RWPE1 (cell line): ENCODE results near the gene ZNF653.

Experiments used
- CTCF ChIA-PET: fragments of 350-600 bp; sonication (Branson Sonifier 250); formaldehyde crosslinking; extraction: SDS; loops from one replicate; lab custom pipeline; 2021; lab: Yijun Ruan, JAX
- POLR2A ChIA-PET: fragments of 400-600 bp; formaldehyde crosslinking; extraction: SDS; loops from one replicate; lab custom pipeline; 2020; ENCODE audit warnings: antibody characterized with exemption; ENCODE audit not compliant: low non-redundant PET; lab: Yijun Ruan, JAX
- DNase-seq: peaks from one replicate; pipeline ENCODE4 v3.0.0; 2012; ENCODE audit warnings: low spot score
- H3K27ac ChIP-seq: fragments of 450-650 bp; 2 replicates; pipeline ENCODE4 v1.5.1; 2017
- CTCF ChIP-seq: fragments of 450-650 bp; conservative IDR thresholded peaks from 2 replicates; pipeline ENCODE4 v1.5.1; 2017; ENCODE audit warnings: low read depth, mild to moderate bottlenecking

The ZNF653 gene

GRCh38 chr19:11549386-11549953 lies 43.8 kb upstream of the ZNF653 start:
- CTCF ChIA-PET = interaction anchor here (0.6 kb wide), 1 partner anchor 88 kb away, joined by 3 read pairs; no protein-coding TSS in a partner anchor
- no peak overlapping the region for H3K27ac ChIP-seq
- no peak for TF ChIP-seq CTCF
- no peak for DNase-seq
- POLR2A ChIA-PET = no interaction called here

GRCh38 chr19:11547929-11548700 lies 42.5 kb upstream of the ZNF653 start:
- no peak for TF ChIP-seq CTCF
- CTCF ChIA-PET = interaction anchor here (0.6 kb wide), 2 partner anchors 42 to 47 kb away, joined by 3 to 4 read pairs; partner anchors contain the start of gene ZNF653
- DNase-seq = no peak
- POLR2A ChIA-PET = no interaction called here
- H3K27ac ChIP-seq = no peak overlapping the region

GRCh38 chr19:11541238-11541637 lies 35.6 kb upstream of the ZNF653 start:
- POLR2A ChIA-PET = interaction anchor here (0.5 kb wide), 1 partner anchor 28 kb away, joined by 4 read pairs; no protein-coding TSS in a partner anchor

GRCh38 chr19:11540645-11541044 lies 35.0 kb upstream of the ZNF653 start:
- ChIA-PET CTCF (no interaction called here), POLR2A (no interaction called here)
- no peak for TF ChIP-seq CTCF
- no peak overlapping the region for H3K27ac ChIP-seq
- no peak for DNase-seq

More at GRCh38 chr19:11541238-11541637, 35.6 kb upstream of the ZNF653 start:
- no peak overlapping the region for H3K27ac ChIP-seq
- CTCF ChIA-PET = no interaction called here
- TF ChIP-seq CTCF = no peak
- no peak for DNase-seq

GRCh38 chr19:11539495-11540365 lies 34.1 kb upstream of the ZNF653 start:
- CTCF ChIA-PET = no interaction called here
- no peak for TF ChIP-seq CTCF
- no peak for DNase-seq
- H3K27ac ChIP-seq = no peak overlapping the region
- POLR2A ChIA-PET = no interaction called here
